Fibroblast of skin of scalp (primary cell): ENCODE measurements around the gene UBALD2.
"Not testable (repeated sequence)": the region's sequence is repeated elsewhere in the genome, so short reads cannot be mapped to it uniquely, and the experiment has no call there.

Experiments used
- DNase-seq: peaks from one replicate; pipeline ENCODE4 v3.0.0-alpha.2; 2013

Gene UBALD2

DNA sequence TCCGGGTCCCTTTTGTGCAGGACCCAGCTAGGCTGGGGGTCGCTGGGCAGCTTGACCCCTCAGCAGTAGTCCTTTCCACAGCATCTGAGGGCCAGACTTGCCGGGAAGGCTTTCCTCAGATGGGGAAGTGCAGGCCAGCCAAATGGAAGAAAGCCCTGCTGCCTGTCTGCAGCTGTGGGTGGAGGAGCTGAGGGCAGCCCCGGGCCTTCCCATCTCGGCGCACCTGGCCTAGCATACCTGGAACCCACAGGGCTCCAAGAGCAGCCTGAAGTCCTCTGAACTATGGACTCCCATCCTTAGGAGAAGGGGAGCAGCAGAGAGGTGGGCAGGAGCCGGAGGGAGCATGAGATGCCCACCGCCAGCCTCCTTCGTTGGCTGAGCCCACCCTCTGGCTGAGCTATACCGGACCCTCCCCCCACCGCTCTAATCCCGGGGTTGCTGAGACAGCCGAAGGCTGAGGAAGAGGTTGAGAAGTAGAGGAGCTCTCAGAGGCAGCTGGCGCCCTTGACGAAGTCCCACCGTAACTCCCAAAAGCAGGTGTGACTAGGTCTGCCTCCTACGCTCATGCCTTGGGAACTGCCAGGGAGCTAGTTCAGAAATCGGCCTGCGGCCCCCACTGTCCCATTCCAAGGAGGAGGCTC is 13.2 kb downstream of the UBALD2 start:
- no peak for DNase-seq

GRCh38 chr17:76278952-76279741 is 14.0 kb downstream of the UBALD2 start:
- DNase-seq, result peak; percentile 77

DNA sequence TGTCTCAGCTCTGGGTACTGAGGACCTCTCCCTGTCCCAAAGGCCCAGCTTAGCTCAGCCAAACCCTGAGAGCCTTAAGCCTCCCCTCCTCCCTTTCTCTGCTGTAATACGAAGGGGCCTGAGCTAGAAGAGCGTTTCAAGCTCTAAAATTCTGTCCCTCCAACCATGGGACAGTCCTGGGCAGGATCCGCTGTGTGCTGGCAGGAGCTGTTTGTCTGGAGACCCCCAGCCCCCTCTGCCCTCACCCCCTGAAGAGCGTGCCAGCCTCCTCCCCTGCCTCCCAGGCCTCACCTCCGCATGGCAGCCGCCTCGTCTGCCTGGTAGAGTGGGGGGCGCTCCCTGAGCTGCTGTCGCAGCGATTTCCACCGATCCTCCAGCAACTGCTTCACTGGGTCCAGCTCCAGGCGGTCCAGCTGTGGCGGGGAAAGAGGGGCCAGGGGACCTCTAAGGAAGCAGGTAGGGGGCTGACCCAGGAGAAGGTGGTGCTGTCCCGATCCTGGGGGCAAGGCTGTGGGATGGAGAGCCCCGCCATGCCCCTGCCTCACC is 14.7 kb downstream of the UBALD2 start:
- no peak for DNase-seq

DNA sequence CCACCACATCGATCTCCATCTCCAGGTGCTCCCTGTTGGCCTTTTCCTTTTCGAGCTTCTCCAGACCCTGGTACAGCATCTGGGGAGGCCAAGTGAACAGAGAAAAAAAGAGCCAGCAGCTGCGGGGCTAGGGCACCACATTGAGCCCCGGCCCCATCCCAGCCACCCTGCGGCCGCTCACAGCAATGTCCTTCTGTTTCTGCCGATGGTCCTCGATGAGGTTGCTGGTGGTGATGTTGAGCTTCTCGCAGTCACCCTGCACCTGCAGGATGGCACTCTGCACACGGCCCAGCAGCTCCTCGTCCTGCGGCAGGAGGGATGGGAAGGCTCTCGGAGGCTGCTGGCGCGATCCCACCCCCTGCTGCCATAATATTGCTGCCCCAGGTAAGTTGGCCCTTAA is 15.5 kb downstream of the UBALD2 start:
- no peak for DNase-seq

GRCh38 chr17:76281573-76282371 is 16.6 kb downstream of the UBALD2 start:
- no peak for DNase-seq

GRCh38 chr17:76292567-76292966 is 27.4 kb downstream of the UBALD2 start:
- no peak for DNase-seq

GRCh38 chr17:76293106-76293505 is 28.0 kb downstream of the UBALD2 start:
- DNase-seq, result no peak

- DNase-seq, result no peak
These were observed 31.0 kb downstream of the UBALD2 start for GRCh38 chr17:76296186-76296585.

- no peak for DNase-seq
These were observed 31.7 kb downstream of the UBALD2 start for GRCh38 chr17:76296889-76297288.

- no peak for DNase-seq
These were observed 32.3 kb downstream of the UBALD2 start for GRCh38 chr17:76297436-76297835.

DNA sequence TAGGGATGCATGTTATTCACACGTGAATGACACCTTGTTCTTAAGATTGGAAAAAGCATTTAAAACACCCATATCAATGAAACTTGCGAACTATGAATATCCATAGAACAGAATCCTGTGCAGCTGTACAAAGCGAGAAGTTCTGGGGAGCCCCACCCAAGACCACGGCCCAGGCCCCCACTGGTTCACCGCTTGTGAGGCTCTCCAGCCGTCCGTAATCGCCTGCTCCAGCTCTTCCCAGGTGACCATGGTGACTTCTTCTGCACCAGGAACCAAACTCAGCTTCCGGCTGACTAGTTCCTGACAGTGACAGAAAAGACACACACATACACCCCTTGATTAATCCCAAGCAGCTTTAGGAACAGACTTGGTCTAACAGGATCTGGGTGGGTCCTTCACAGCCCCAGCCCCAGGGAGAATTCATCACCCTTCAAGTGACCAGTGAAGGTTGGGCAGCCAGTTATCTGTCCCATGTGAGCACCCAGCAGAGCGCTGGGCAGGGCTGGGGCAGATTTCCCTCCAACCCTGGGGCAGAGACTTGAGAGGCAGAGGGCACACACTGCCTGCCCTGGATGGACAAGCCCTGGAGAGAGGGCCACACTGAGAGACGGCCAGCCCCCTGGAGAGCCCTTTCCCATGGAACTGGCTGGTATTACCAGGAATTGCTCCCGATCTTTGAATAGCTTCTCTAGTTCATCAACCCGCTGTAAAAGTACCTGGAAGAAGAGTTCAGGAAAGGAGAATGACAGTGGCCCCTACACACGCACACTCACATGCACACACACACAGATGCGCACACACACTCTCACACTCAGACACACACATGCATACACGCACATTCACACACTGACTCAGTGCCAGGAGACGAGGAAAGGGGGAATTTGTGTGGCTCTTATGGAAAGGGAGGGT is 39.3 kb downstream of the UBALD2 start:
- no peak for DNase-seq

- not testable (repeated sequence) for DNase-seq
These were observed 39.9 kb downstream of the UBALD2 start for GRCh38 chr17:76305135-76305454.

DNA sequence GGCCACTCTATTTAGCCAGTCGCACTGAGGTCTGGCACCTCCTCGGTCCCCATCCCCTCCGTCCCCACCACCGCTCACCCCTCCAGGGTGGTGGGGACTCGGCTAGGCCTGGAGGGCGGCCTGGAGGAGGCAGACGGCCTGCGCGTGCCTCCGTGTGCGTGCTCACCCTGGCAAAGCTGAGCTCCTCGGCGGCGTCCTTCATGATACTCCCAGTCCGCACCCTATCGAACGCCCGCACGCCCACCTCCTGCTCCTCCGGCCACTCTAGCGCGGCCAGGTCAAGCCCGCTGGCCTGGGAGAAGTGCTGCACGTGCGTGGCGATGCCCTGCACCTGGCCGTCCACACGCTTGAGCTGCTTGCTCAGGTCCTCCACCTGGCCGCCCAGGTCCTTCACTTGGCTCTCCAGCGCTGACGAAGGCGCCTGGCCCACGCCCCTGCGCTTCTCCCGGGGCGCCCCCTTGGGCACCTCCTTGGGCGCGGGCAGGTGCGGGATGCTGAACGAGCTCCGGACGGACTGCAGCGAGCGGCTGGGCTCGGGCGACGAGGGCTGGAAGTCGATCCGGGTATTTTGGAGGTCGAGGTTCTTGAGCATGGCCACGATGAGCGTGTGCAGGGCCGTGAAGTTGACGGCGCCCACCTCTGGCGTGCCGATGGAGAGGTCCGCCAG is 42.3 kb downstream of the UBALD2 start:
- DNase-seq, result no peak

- DNase-seq, result no peak
These were observed 42.8 kb downstream of the UBALD2 start, which contains the start of gene QRICH2 for GRCh38 chr17:76307966-76308338. QRICH2 (minus strand) TSS chr17:76308276; CDS start chr17:76307998, 278 bp downstream.

- no peak for DNase-seq
These were observed 44.3 kb downstream of the UBALD2 start for GRCh38 chr17:76309461-76309860.

DNA sequence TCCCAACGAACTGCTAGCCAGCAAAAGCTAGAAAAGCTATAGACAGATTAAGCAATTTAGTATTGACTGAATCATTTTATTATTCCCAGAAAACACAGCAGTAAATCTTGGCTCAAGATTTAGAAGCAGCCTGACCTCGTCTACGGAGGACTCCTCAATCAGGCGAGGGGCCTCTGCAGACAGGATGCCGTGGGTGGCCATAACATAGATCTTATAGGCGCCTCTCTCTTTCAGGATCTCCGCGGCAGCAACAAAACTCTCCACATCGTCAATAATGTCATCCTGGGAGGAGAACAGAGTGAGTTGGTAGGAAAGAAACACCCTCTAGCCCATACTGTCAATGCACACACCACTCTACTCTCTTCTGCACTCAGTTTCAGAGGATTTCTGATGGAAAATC is 47.6 kb downstream of the UBALD2 start:
- DNase-seq, result no peak

DNA sequence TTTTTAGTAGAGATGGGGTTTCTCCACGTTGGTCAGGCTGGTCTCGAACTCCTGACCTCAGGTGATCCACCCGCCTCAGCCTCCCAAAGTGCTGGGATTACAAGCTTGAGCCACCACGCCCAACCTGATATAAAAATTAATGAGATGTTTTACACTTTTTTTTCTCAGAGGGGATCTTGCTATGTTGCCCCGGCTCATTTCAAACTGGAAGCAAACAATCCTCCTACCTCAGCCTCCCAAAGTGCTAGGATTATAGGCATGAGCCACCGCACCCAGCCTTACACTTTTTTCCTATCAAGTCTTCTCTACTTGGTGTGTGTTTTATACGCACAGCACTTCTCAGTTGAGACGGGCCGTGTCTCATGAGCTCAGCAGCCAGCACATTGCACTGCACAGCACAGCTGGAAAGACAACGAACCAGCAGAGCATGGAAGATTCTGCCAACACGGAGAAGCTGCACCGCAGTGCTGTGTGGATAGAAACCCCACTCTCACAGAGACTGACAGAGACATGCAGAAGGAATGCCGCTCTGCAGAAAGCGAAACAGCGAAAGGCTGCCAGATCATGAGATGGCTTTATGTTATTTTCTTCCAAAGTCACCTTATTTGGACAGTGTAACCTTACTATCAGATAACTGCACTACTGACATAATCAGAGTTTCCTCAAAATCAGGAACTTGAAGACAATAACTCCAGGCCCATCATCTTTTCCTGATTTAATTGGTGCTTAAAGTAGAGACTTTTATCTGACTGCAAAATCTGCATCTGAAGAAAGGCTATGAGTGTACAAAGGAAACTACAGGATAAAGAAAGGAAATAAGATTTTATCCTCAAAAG is 49.5 kb downstream of the UBALD2 start:
- peak; percentile 15 for DNase-seq

GRCh38 chr17:76317535-76317934 is 52.4 kb downstream of the UBALD2 start:
- no peak for DNase-seq

GRCh38 chr17:76318586-76318985 is 53.4 kb downstream of the UBALD2 start:
- DNase-seq, result peak; percentile 14
